HG03469 (cell line): ENCODE data around the gene RABGAP1L.
"Not testable (repeated sequence)": the region's sequence is repeated elsewhere in the genome, so short reads cannot be mapped to it uniquely, and the experiment has no call there.

Experiments used
- ATAC-seq: cut with Tn5 transposase; IDR thresholded peaks from one replicate; pipeline ENCODE4 v1.9.1; 2021; ENCODE audit warnings: mild to moderate bottlenecking, moderate library complexity, moderate number of reproducible peaks; ENCODE audit not compliant: unreplicated experiment

The RABGAP1L gene

GRCh38 chr1:174428033-174428432 lies 268.7 kb downstream of the RABGAP1L start:
- ATAC-seq = no peak

- ATAC-seq = no peak
Observed at GRCh38 chr1:174428739-174429138, 269.4 kb downstream of the RABGAP1L start.

GRCh38 chr1:174433451-174433850 lies 274.1 kb downstream of the RABGAP1L start:
- no peak for ATAC-seq

GRCh38 chr1:174445351-174445750 lies 286.0 kb downstream of the RABGAP1L start:
- no peak for ATAC-seq

- no peak for ATAC-seq
Observed at GRCh38 chr1:174445817-174446216, 286.5 kb downstream of the RABGAP1L start.

- no peak for ATAC-seq
Observed at GRCh38 chr1:174447866-174448530, 288.7 kb downstream of the RABGAP1L start, which contains the start of gene GPR52. Gene GPR52, plus strand, starts transcription at chr1:174447964. Its CDS starts 148 bp downstream, at chr1:174448112.

- no peak for ATAC-seq
Observed at GRCh38 chr1:174448531-174448883, 289.2 kb downstream of the RABGAP1L start.

- no peak for ATAC-seq
Observed at GRCh38 chr1:174448974-174449373, 289.7 kb downstream of the RABGAP1L start.

- no peak for ATAC-seq
Observed at GRCh38 chr1:174451408-174451807, 292.1 kb downstream of the RABGAP1L start.

- no peak for ATAC-seq
Observed at GRCh38 chr1:174465855-174466254, 306.5 kb downstream of the RABGAP1L start.

- ATAC-seq = no peak
Observed at GRCh38 chr1:174466607-174467006, 307.3 kb downstream of the RABGAP1L start.

GRCh38 chr1:174469052-174469451 lies 309.7 kb downstream of the RABGAP1L start:
- no peak for ATAC-seq

GRCh38 chr1:174469687-174470086 lies 310.4 kb downstream of the RABGAP1L start:
- no peak for ATAC-seq

- no peak for ATAC-seq
Observed at GRCh38 chr1:174479281-174479680, 320.0 kb downstream of the RABGAP1L start.

- ATAC-seq = no peak
Observed at GRCh38 chr1:174480324-174480723, 321.0 kb downstream of the RABGAP1L start.

GRCh38 chr1:174491606-174492005 lies 332.3 kb downstream of the RABGAP1L start:
- ATAC-seq = no peak

GRCh38 chr1:174497478-174497877 lies 338.2 kb downstream of the RABGAP1L start:
- no peak for ATAC-seq

- not testable (repeated sequence) for ATAC-seq
Observed at GRCh38 chr1:174516755-174517154, 357.4 kb downstream of the RABGAP1L start.

- no peak for ATAC-seq
Observed at GRCh38 chr1:174519844-174520243, 360.5 kb downstream of the RABGAP1L start.

GRCh38 chr1:174531751-174532150 lies 372.4 kb downstream of the RABGAP1L start:
- ATAC-seq = no peak

GRCh38 chr1:174534789-174535188 lies 375.5 kb downstream of the RABGAP1L start:
- no peak for ATAC-seq

GRCh38 chr1:174535207-174535606 lies 375.9 kb downstream of the RABGAP1L start:
- no peak for ATAC-seq

- not testable (repeated sequence) for ATAC-seq
Observed at GRCh38 chr1:174543421-174543820, 384.1 kb downstream of the RABGAP1L start.
